DOHH2 (cell line): ENCODE data around the gene CRACR2A.

ENCODE experiments used
- H3F3A ChIP-seq: fragments of 200-600 bp; sonication (generic), shearing (Covaris generic); 2 replicates; pipeline ENCODE4 v1.6.0; 2016; ENCODE audit warnings: antibody characterized with exemption, mild to moderate bottlenecking; ENCODE audit not compliant: control insufficient read depth, insufficient read depth
- H3K27ac ChIP-seq: fragments of 200-600 bp; sonication (generic); 2 replicates; pipeline ENCODE4 v1.5.1; 2014; ENCODE audit warnings: low read depth, mild to moderate bottlenecking, low read length, moderate library complexity
- H3K27me3 ChIP-seq: fragments of 200-600 bp; sonication (generic); 2 replicates; pipeline ENCODE4 v1.6.1; 2014; ENCODE audit warnings: mild to moderate bottlenecking, low read length, mixed read lengths; ENCODE audit not compliant: control insufficient read depth
- H3K36me3 ChIP-seq: fragments of 200-600 bp; sonication (generic); 2 replicates; pipeline ENCODE4 v1.6.1; 2014; ENCODE audit warnings: mild to moderate bottlenecking, low read length, moderate library complexity, mixed read lengths; ENCODE audit not compliant: control insufficient read depth
- H3K4me1 ChIP-seq: fragments of 200-600 bp; sonication (generic); 2 replicates; pipeline ENCODE4 v1.6.1; 2014; ENCODE audit warnings: mild to moderate bottlenecking, low read length, mixed read lengths; ENCODE audit not compliant: control insufficient read depth
- H3K4me2 ChIP-seq: fragments of 200-600 bp; sonication (generic); 2 replicates; pipeline ENCODE4 v1.6.0; 2014; ENCODE audit warnings: mild to moderate bottlenecking, low read length, moderate library complexity
- H3K4me3 ChIP-seq: fragments of 200-600 bp; sonication (generic); 2 replicates; pipeline ENCODE4 v1.5.1; 2014; ENCODE audit warnings: mild to moderate bottlenecking, low read length, mixed read lengths
- H3K79me2 ChIP-seq: fragments of 200-600 bp; sonication (generic); 2 replicates; pipeline ENCODE4 v1.6.1; 2014; ENCODE audit warnings: mild to moderate bottlenecking, low read length, mixed read lengths; ENCODE audit not compliant: control insufficient read depth
- H3K9me2 ChIP-seq: fragments of 200-600 bp; sonication (generic); replicated peaks from 2 replicates; pipeline ENCODE4 v1.6.1; 2014; ENCODE audit warnings: mild to moderate bottlenecking, low read length, mixed read lengths; ENCODE audit not compliant: control insufficient read depth
- H3K9me3 ChIP-seq: fragments of 200-600 bp; sonication (generic); 2 replicates; pipeline ENCODE4 v1.6.1; 2014; ENCODE audit warnings: antibody characterized with exemption, low read length, mixed read lengths; ENCODE audit not compliant: control insufficient read depth, insufficient read depth
- H4K20me1 ChIP-seq: fragments of 200-600 bp; sonication (generic); 2 replicates; pipeline ENCODE4 v1.6.0; 2014; ENCODE audit warnings: low read depth, mild to moderate bottlenecking, antibody characterized with exemption, low read length, moderate library complexity; ENCODE audit not compliant: control insufficient read depth, insufficient read depth
- EZH2phosphoT487 ChIP-seq: fragments of 200-600 bp; sonication (generic); IDR thresholded peaks from 2 replicates; pipeline ENCODE4 v1.6.1; 2017; ENCODE audit warnings: borderline replicate concordance, mild to moderate bottlenecking, antibody characterized with exemption, low read length, moderate library complexity, mixed read lengths
- TF ChIP-seq, protein P1 (sequence below): fragments of 200-600 bp; sonication (generic); IDR thresholded peaks from one replicate; pipeline ENCODE4 v1.5.1; 2014; ENCODE audit warnings: antibody characterized with exemption, mild to moderate bottlenecking, low read depth, low read length; ENCODE audit not compliant: poor library complexity, severe bottlenecking

The CRACR2A gene

DNA sequence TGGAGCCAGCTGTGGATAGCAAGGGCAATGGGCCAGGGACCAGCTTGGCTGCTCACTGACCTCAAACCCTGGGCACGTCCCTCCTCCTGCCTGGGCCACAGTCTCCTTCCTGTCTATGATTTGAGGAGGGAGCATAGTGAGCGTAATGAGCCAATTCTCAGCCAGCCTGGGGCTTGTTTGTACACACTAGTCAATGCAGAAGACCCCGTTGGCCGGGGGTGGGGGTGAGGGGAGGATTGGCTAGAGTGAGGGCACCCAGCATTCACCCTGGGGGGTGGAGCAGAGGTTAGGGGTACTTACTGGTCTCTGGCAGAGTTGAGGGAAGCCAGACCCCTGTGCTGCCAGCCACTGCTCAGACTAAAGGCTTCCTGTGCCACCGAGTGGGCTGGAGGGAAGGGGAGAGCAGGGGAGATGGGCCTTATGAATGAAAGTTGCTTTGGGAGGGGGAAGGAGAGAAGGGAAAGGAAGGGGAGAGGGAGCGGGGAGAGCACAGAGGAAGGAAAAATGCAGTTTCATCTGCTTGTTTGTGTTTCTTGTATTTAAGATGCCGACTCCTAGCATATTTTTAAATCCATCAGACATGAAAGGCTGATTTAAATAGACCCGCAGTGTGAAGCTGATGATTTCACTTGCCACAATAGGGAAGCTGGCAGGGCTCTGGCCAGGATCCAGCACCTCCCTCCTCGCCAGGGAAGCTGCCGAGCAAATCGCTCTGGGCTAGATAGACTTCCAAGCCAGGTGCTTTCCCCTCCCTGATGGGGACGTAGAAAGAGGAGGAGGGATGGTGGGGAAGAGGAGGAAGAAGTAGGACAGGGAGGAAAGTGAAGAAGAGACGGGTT is 147.9 kb downstream of the CRACR2A start:
- Histone ChIP-seq H3K9me2 (no peaks in the 10 kb centered on the region), H3K4me3 (no peak overlapping the region), H3K79me2 (no peaks in the 10 kb centered on the region), H3K4me1 (peaks cover 11% of the 10 kb centered on the region), H3K27ac (no peak overlapping the region), H4K20me1 (no peaks in the 10 kb centered on the region), H3K4me2 (no peak overlapping the region), H3K27me3 (peaks cover 12% of the 10 kb centered on the region), H3K36me3 (no peaks in the 10 kb centered on the region), H3F3A (no peaks in the 10 kb centered on the region), H3K9me3 (no peaks in the 10 kb centered on the region)
- TF ChIP-seq, protein P1, sequence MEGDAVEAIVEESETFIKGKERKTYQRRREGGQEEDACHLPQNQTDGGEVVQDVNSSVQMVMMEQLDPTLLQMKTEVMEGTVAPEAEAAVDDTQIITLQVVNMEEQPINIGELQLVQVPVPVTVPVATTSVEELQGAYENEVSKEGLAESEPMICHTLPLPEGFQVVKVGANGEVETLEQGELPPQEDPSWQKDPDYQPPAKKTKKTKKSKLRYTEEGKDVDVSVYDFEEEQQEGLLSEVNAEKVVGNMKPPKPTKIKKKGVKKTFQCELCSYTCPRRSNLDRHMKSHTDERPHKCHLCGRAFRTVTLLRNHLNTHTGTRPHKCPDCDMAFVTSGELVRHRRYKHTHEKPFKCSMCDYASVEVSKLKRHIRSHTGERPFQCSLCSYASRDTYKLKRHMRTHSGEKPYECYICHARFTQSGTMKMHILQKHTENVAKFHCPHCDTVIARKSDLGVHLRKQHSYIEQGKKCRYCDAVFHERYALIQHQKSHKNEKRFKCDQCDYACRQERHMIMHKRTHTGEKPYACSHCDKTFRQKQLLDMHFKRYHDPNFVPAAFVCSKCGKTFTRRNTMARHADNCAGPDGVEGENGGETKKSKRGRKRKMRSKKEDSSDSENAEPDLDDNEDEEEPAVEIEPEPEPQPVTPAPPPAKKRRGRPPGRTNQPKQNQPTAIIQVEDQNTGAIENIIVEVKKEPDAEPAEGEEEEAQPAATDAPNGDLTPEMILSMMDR = no peak
- TF ChIP-seq EZH2phosphoT487 = no peak

DNA sequence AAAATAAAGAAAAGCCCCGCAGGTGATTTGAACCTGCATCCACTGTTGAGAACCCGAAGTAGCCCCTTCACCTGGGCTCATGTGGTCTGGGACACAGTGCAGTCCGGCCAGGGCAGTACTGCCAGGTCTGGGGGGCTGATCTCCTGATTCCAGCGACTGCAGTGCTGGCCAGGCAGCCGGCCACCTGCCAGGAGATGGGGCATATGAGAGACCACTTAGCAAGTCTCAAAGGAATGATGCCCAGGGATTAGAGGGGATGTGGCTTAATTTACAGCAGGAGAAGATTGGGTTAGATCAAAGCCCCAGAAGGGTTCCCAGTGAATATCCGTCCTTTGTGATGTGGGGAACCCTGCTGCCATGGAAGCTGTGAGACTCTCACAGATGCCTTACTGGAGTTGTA is 148.6 kb downstream of the CRACR2A start:
- Histone ChIP-seq H3K4me1 (peaks cover 11% of the 10 kb centered on the region), H3K4me3 (no peak overlapping the region), H3K9me2 (no peaks in the 10 kb centered on the region), H3K9me3 (no peaks in the 10 kb centered on the region), H3K36me3 (no peaks in the 10 kb centered on the region), H3K27me3 (peaks cover 12% of the 10 kb centered on the region), H4K20me1 (no peaks in the 10 kb centered on the region), H3K27ac (no peak overlapping the region), H3K79me2 (no peaks in the 10 kb centered on the region), H3K4me2 (no peak overlapping the region), H3F3A (no peaks in the 10 kb centered on the region)
- TF ChIP-seq, protein P1 = no peak
- TF ChIP-seq EZH2phosphoT487 = no peak

DNA sequence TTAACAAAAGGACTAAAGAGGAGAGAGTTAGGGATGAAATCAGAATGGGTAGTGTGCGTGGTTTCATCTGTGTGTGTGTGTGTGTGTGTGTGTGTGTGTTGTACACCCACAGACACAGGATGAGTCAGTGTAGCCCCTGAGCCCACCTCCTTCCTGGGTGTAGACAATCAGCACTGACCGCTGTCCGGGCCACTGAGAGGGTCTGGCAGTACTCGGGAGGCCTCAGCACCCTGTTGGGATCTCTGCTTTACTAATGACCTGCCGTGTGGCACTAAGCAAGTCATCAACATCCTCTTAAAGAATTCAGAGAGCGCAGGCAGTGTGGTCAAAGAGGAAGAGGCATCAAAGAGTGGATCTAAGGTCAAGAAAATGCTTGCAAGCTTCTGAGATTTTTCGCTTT is 149.3 kb downstream of the CRACR2A start:
- Histone ChIP-seq H3K27me3 (peaks cover 12% of the 10 kb centered on the region), H3K79me2 (no peaks in the 10 kb centered on the region), H3K4me3 (no peak overlapping the region), H3K4me1 (peaks cover 6% of the 10 kb centered on the region), H3K27ac (no peak overlapping the region), H4K20me1 (no peaks in the 10 kb centered on the region), H3K4me2 (no peak overlapping the region), H3K9me2 (no peaks in the 10 kb centered on the region), H3F3A (no peaks in the 10 kb centered on the region), H3K36me3 (no peaks in the 10 kb centered on the region), H3K9me3 (no peaks in the 10 kb centered on the region)
- TF ChIP-seq EZH2phosphoT487 = no peak
- TF ChIP-seq, protein P1 = no peak
